H1 (cell line): Measurements from ENCODE around the gene DOCK9. TPM values are rescaled to one million over a fixed set of nuclear protein-coding genes. Genes with fewer than 3 reads are reported as not detected.

ENCODE experiments used
- CTCF ChIA-PET: fragments of 300-600 bp; sonication (Branson Sonifier 250); formaldehyde crosslinking; loops from one replicate; lab custom pipeline; 2021; ENCODE audit not compliant: partially characterized antibody; lab: Charles Lee
- POLR2A ChIA-PET: fragments of 300-600 bp; sonication (Branson Sonifier 250); formaldehyde crosslinking; loops from one replicate; lab custom pipeline; 2021; ENCODE audit warnings: inconsistent platforms; ENCODE audit not compliant: partially characterized antibody; lab: Charles Lee
- DNase-seq, 2 experiments: peaks; one replicate each; pipeline versions ENCODE4 v3.0.0 to v3.0.0-alpha.2; 2010 to 2022; ENCODE audit warnings: low spot score in 2 of 2, low read depth in 1 of 2, mixed read lengths in 1 of 2
- FAIRE-seq: peaks from 2 replicates; lab custom pipeline; 2011; peaks lifted over from hg19 to GRCh38; lab: Jason Lieb, UNC
- H2AFZ ChIP-seq: 2 replicates; pipeline ENCODE4 v1.8.1; 2012; ENCODE audit warnings: low read length, inconsistent platforms
- H2AK5ac ChIP-seq: 2 replicates; pipeline ENCODE4 v1.6.1; 2013; ENCODE audit warnings: low read depth, low read length
- H2BK120ac ChIP-seq: replicated peaks from 2 replicates; pipeline ENCODE3; 2013; ENCODE audit warnings: low read depth, low read length, inconsistent platforms
- H2BK12ac ChIP-seq: 2 replicates; pipeline ENCODE4 v1.6.1; 2013; ENCODE audit warnings: low read depth, low read length
- H2BK15ac ChIP-seq: 2 replicates; pipeline ENCODE4 v1.6.1; 2013; ENCODE audit warnings: low read length
- H2BK20ac ChIP-seq: 2 replicates; pipeline ENCODE4 v1.6.1; 2013; ENCODE audit warnings: low read length
- H2BK5ac ChIP-seq: 2 replicates; pipeline ENCODE4 v1.6.1; 2013; ENCODE audit warnings: low read depth, low read length
- H3K14ac ChIP-seq: 2 replicates; pipeline ENCODE4 v1.6.1; 2013; ENCODE audit warnings: inconsistent platforms; ENCODE audit not compliant: insufficient read length
- H3K18ac ChIP-seq: 2 replicates; pipeline ENCODE4 v1.6.1; 2013; ENCODE audit warnings: low read length; ENCODE audit errors: extremely low read depth
- H3K23ac ChIP-seq: 2 replicates; pipeline ENCODE4 v1.6.1; 2013; ENCODE audit warnings: inconsistent platforms; ENCODE audit not compliant: insufficient read length
- H3K23me2 ChIP-seq: 2 replicates; pipeline ENCODE4 v1.6.1; 2013; ENCODE audit warnings: low read depth, low read length
- H3K27ac ChIP-seq: 2 replicates; pipeline ENCODE4 v1.6.1; 2011; ENCODE audit warnings: low read depth, low read length, inconsistent platforms
- H3K27me3 ChIP-seq, 4 experiments: replicated peaks in 1 of 4; 1 replicate in 1 of 4; 2 replicates in 3 of 4; pipeline versions ENCODE4 v1.6.1 to v1.8.1; 2011 to 2013; ENCODE audit warnings: low read length in 3 of 4, mild to moderate bottlenecking in 3 of 4, inconsistent platforms in 2 of 4, mixed read lengths in 2 of 4, moderate library complexity in 1 of 4; ENCODE audit not compliant: control insufficient read depth in 3 of 4, insufficient read depth in 3 of 4; ENCODE audit errors: extremely low read depth in 1 of 4
- H3K36me3 ChIP-seq, 4 experiments: 2 replicates each; pipeline versions ENCODE4 v1.6.1 to v1.8.1; 2011 to 2013; ENCODE audit warnings: mild to moderate bottlenecking in 4 of 4, low read length in 3 of 4, moderate library complexity in 2 of 4, control low read depth in 1 of 4, inconsistent platforms in 1 of 4; ENCODE audit not compliant: insufficient read depth in 4 of 4, control insufficient read depth in 2 of 4
- H3K4ac ChIP-seq: replicated peaks from 2 replicates; pipeline ENCODE3; 2013; ENCODE audit warnings: low read length, low read depth, mixed read lengths, inconsistent platforms; ENCODE audit not compliant: insufficient read length
- H3K4me1 ChIP-seq, 4 experiments: replicated peaks in 1 of 4; 1 replicate in 1 of 4; 2 replicates in 3 of 4; pipeline versions ENCODE4 v1.6.1 to v1.8.1; 2011 to 2013; ENCODE audit warnings: low read length in 3 of 4, inconsistent platforms in 2 of 4, mixed read lengths in 1 of 4; ENCODE audit not compliant: insufficient read depth in 4 of 4, control insufficient read depth in 3 of 4
- H3K4me2 ChIP-seq, 2 experiments: 2 replicates each; pipeline versions ENCODE4 v1.6.1 to v1.8.1; 2011 to 2013; ENCODE audit warnings: low read depth in 2 of 2, low read length in 2 of 2, control low read depth in 1 of 2, inconsistent platforms in 1 of 2, mild to moderate bottlenecking in 1 of 2; ENCODE audit not compliant: insufficient read depth in 1 of 2
- H3K4me3 ChIP-seq, 4 experiments: fragments of 200-600, 300-600 bp in 1 of 4; sonication (generic), shearing (Covaris generic), sonication (Bioruptor Twin) in 1 of 4; 2 replicates each; pipeline versions ENCODE4 v1.5.1 to v1.8.1; 2011 to 2016; ENCODE audit warnings: low read length in 4 of 4, low read depth in 3 of 4, control low read depth in 2 of 4, inconsistent platforms in 2 of 4, mild to moderate bottlenecking in 2 of 4, mixed read lengths in 1 of 4, moderate library complexity in 1 of 4; ENCODE audit not compliant: insufficient read depth in 2 of 4; ENCODE audit errors: extremely low read depth in 1 of 4
- H3K56ac ChIP-seq: replicated peaks from 2 replicates; pipeline ENCODE3; 2013; ENCODE audit warnings: low read depth, mild to moderate bottlenecking, mixed read lengths, low read length, inconsistent platforms; ENCODE audit not compliant: insufficient read length
- H3K79me1 ChIP-seq: 2 replicates; pipeline ENCODE4 v1.6.1; 2013; ENCODE audit warnings: low read depth, low read length, control low read depth
- H3K79me2 ChIP-seq, 2 experiments: 2 replicates each; pipeline versions ENCODE4 v1.6.1 to v1.8.1; 2012 to 2013; ENCODE audit warnings: low read length in 2 of 2, mild to moderate bottlenecking in 2 of 2, inconsistent platforms in 1 of 2; ENCODE audit not compliant: insufficient read depth in 2 of 2, control insufficient read depth in 1 of 2
- H3K9ac ChIP-seq, 4 experiments: replicated peaks in 1 of 4; 1 replicate in 1 of 4; 2 replicates in 3 of 4; pipeline versions ENCODE4 v1.6.1 to v1.8.1; 2011 to 2013; ENCODE audit warnings: low read depth in 3 of 4, low read length in 3 of 4, control low read depth in 2 of 4, mild to moderate bottlenecking in 2 of 4, moderate library complexity in 2 of 4, inconsistent platforms in 1 of 4; ENCODE audit errors: extremely low read depth in 1 of 4
- H3K9me3 ChIP-seq, 2 experiments: 2 replicates each; pipeline versions ENCODE4 v1.6.1 to v1.8.1; 2012 to 2013; ENCODE audit warnings: mild to moderate bottlenecking in 2 of 2, moderate library complexity in 2 of 2, control low read depth in 1 of 2, inconsistent platforms in 1 of 2, low read depth in 1 of 2, low read length in 1 of 2, mixed read lengths in 1 of 2; ENCODE audit not compliant: insufficient read depth in 2 of 2
- H4K20me1 ChIP-seq, 2 experiments: replicated peaks in 1 of 2; 2 replicates each; pipeline versions ENCODE3 to v1.8.1; 2011 to 2013; ENCODE audit warnings: inconsistent platforms in 2 of 2, low read length in 2 of 2, mild to moderate bottlenecking in 1 of 2; ENCODE audit not compliant: insufficient read depth in 2 of 2, control insufficient read depth in 1 of 2
- H4K5ac ChIP-seq: 2 replicates; pipeline ENCODE4 v1.6.1; 2013; ENCODE audit warnings: low read length, low read depth, mixed read lengths, inconsistent platforms; ENCODE audit not compliant: insufficient read length
- H4K8ac ChIP-seq: 2 replicates; pipeline ENCODE4 v1.8.0; 2013; ENCODE audit warnings: mild to moderate bottlenecking, moderate library complexity, low read length, inconsistent platforms; ENCODE audit not compliant: insufficient read depth; ENCODE audit errors: extremely low read depth
- H4K91ac ChIP-seq: replicated peaks from 2 replicates; pipeline ENCODE3; 2013; ENCODE audit warnings: low read length, mixed read lengths, inconsistent platforms; ENCODE audit not compliant: insufficient read length
- ASH2L ChIP-seq: fragments of 200-600, 300-600 bp; sonication (generic); IDR thresholded peaks from one replicate; pipeline ENCODE4 v1.7.1; 2017; ENCODE audit warnings: low read length
- CREB1 ChIP-seq: IDR thresholded peaks from 2 replicates; pipeline ENCODE4 v1.6.1; 2012; ENCODE audit warnings: inconsistent platforms
- FOSL1 ChIP-seq: IDR thresholded peaks from 2 replicates; pipeline ENCODE4 v1.6.1; 2011; ENCODE audit warnings: mild to moderate bottlenecking, low read depth, low read length, moderate library complexity; ENCODE audit not compliant: insufficient read depth
- HDAC6 ChIP-seq: IDR thresholded peaks from one replicate; pipeline ENCODE4 v1.7.1; 2012; ENCODE audit warnings: low read depth, mild to moderate bottlenecking, inconsistent platforms, low read length, moderate library complexity
- KDM4A ChIP-seq: IDR thresholded peaks from one replicate; pipeline ENCODE4 v1.7.1; 2012; ENCODE audit warnings: low read depth, mild to moderate bottlenecking, moderate library complexity, low read length, inconsistent platforms; ENCODE audit not compliant: severe bottlenecking
- RBBP5 ChIP-seq: IDR thresholded peaks from 2 replicates; pipeline ENCODE4 v1.7.1; 2012; ENCODE audit warnings: low read depth, mild to moderate bottlenecking, inconsistent platforms, low read length, moderate library complexity, borderline replicate concordance
- SP1 ChIP-seq: IDR thresholded peaks from 2 replicates; pipeline ENCODE4 v1.6.1; 2011; ENCODE audit warnings: low read depth, low read length
- SP2 ChIP-seq: IDR thresholded peaks from 2 replicates; pipeline ENCODE4 v1.6.1; 2012; ENCODE audit warnings: mild to moderate bottlenecking, low read length, inconsistent platforms
- USF2 ChIP-seq: IDR thresholded peaks from 2 replicates; pipeline ENCODE4 v1.6.1; 2011; ENCODE audit warnings: low read length, improper control_type of control experiment
- WGBS, 2 experiments: shearing (Covaris generic) in 1 of 2; methylation state at CpG; one replicate each; pipeline versions ENCODE4 v1.1.6 to v1.1.7; 2013 to 2015; ENCODE audit warnings: low lambda C conversion rate in 2 of 2, mixed read lengths in 2 of 2, inconsistent platforms in 1 of 2, low coverage in 1 of 2, missing lambda C conversion rate in 1 of 2; ENCODE audit not compliant: insufficient replicate concordance in 2 of 2, insufficient coverage in 1 of 2, insufficient read length in 1 of 2; ENCODE audit errors: extremely low coverage in 1 of 2, missing lambda C conversion rate in 1 of 2; 5-methylcytosine and 5-hydroxymethylcytosine counted together
- polyA plus RNA-seq, 7 experiments: library from polyadenylated mRNA; depleted of rRNA in 3 of 7; stranded (reverse) in 5 of 7; unstranded in 2 of 7; fragments of >200 nt in 5 of 7; fragments of 200-250 nt in 2 of 7; gene quantifications; 1 replicate in 5 of 7; 2 replicates in 1 of 7; 4 replicates in 1 of 7; pipeline versions ENCODE4 v1.2.1 to v1.2.3, GENCODE V29; 2011 to 2013; ENCODE audit warnings: missing spikeins in 2 of 7, mixed read lengths in 2 of 7
- total RNA-seq: library from RNA; stranded (reverse); fragmentation: NEBNext Ultra II Directional; extraction: Animal tissue kit (Norgen Biotek cat#: 25700); gene quantifications from 2 replicates; pipeline ENCODE4 v1.2.1, GENCODE V29; 2021
- TF ChIP-seq, protein P1 (sequence below): IDR thresholded peaks from 2 replicates; pipeline ENCODE4 v1.6.1; 2012; ENCODE audit warnings: low read length, inconsistent platforms
- TF ChIP-seq, protein P2 (sequence below): IDR thresholded peaks from 2 replicates; pipeline ENCODE4 v1.6.1; 2012; ENCODE audit warnings: inconsistent platforms

DOCK9 gene
- total and polyA plus RNA-seq, 2 of the 8 experiments (the other 6 are each of a cell fraction or from before 2014, with no cell fraction given): 21.6 to 31.5 TPM

DNA sequence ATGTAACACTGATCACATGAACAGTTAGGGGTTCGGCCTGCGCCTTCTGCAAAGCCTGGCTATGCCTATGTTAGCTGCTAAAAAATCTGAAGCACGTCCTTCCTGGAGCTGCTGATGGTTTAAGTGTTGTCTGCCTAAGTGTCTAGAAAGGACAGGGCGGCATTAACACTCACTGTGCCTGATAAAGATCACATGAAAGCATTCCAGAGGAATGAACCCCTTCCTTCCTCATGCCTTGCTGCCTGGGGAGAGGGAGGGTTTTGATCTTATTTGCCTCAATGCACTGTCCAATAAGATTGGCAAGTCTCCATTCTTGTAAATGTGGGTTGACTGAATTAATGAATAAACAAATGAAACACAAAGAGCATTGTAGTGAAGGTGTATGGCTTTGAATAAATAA lies 5.2 kb downstream of the DOCK9 start:
- peaks cover 3 to 17% (median 6%) of the 10 kb centered on the region in 4 experiments for H3K4me1 ChIP-seq
- POLR2A ChIA-PET: no interaction called here
- H3K9me3 ChIP-seq: no peaks in the 10 kb centered on the region
- H3K9ac ChIP-seq: no peak overlapping the region
- no peak overlapping the region for H3K18ac ChIP-seq
- TF ChIP-seq, protein P1, sequence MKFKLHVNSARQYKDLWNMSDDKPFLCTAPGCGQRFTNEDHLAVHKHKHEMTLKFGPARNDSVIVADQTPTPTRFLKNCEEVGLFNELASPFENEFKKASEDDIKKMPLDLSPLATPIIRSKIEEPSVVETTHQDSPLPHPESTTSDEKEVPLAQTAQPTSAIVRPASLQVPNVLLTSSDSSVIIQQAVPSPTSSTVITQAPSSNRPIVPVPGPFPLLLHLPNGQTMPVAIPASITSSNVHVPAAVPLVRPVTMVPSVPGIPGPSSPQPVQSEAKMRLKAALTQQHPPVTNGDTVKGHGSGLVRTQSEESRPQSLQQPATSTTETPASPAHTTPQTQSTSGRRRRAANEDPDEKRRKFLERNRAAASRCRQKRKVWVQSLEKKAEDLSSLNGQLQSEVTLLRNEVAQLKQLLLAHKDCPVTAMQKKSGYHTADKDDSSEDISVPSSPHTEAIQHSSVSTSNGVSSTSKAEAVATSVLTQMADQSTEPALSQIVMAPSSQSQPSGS: no peak
- no peak for TF ChIP-seq FOSL1
- TF ChIP-seq SP1: no peak
- TF ChIP-seq CREB1: no peak
- no peak for TF ChIP-seq KDM4A
- TF ChIP-seq, protein P2, sequence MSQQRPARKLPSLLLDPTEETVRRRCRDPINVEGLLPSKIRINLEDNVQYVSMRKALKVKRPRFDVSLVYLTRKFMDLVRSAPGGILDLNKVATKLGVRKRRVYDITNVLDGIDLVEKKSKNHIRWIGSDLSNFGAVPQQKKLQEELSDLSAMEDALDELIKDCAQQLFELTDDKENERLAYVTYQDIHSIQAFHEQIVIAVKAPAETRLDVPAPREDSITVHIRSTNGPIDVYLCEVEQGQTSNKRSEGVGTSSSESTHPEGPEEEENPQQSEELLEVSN: no peak
- TF ChIP-seq SP2: no peak
- no peak for TF ChIP-seq USF2
- no peak for TF ChIP-seq RBBP5
- TF ChIP-seq ASH2L: no peak
- no peak for TF ChIP-seq HDAC6
- TF ChIP-seq, all 59 proteins: peak for 0
- H2BK12ac ChIP-seq: no peak overlapping the region
- H2BK5ac ChIP-seq: no peak overlapping the region
- no peak overlapping the region for H4K8ac ChIP-seq
- H3K79me2 ChIP-seq: no peaks in the 10 kb centered on the region
- no peak overlapping the region for H3K4ac ChIP-seq
- CTCF ChIA-PET: interaction anchor here (1.2 kb wide), 1 partner anchor 133 kb away, joined by 4 read pairs; no protein-coding TSS in a partner anchor
- H2AK5ac ChIP-seq: no peak overlapping the region
- no peak overlapping the region for H4K5ac ChIP-seq
- H3K23me2 ChIP-seq: no peaks in the 10 kb centered on the region; the same call in 1 of the 2 replicates
- no peak for FAIRE-seq
- H3K36me3 ChIP-seq: no peaks in the 10 kb centered on the region
- no peak overlapping the region for H3K23ac ChIP-seq
- H2AFZ ChIP-seq: no peak overlapping the region
- H3K4me2 ChIP-seq: no peak overlapping the region; a peak in 1 of 4 replicates
- H4K91ac ChIP-seq: no peak overlapping the region
- H2BK120ac ChIP-seq: no peak overlapping the region
- 89% methylated on average over 4 of the region's 4 CpGs; no CpG with 5 or more reads in 1 of the 2 experiments for WGBS, 2 experiments
- H3K14ac ChIP-seq: no peak overlapping the region
- H3K27ac ChIP-seq: no peak overlapping the region
- DNase-seq: no peak
- no peaks in the 10 kb centered on the region for H4K20me1 ChIP-seq
- H2BK15ac ChIP-seq: no peak overlapping the region
- H3K56ac ChIP-seq: no peak overlapping the region
- no peak overlapping the region for H3K4me3 ChIP-seq
- no peaks in the 10 kb centered on the region for H3K79me1 ChIP-seq
- H3K27me3 ChIP-seq: no peaks in the 10 kb centered on the region
- H2BK20ac ChIP-seq: no peak overlapping the region
